Tibial artery (tissue), 4 donors: ENCODE data around the gene TRAF2.

ENCODE experiments used
- DNase-seq, 2 donors: peaks; one replicate each; pipeline ENCODE4 v3.0.0-alpha.2; 2019
- H3K27ac ChIP-seq, 2 donors: fragments of 200-600 bp; sonication (generic) in 1 of 2; 1 replicate in 1 of 2; 2 replicates in 1 of 2; pipeline ENCODE4 v1.5.1; 2018 to 2019; ENCODE audit warnings: mild to moderate bottlenecking in 1 of 2
- H3K27me3 ChIP-seq, 2 donors: fragments of 200-600 bp; sonication (generic) in 1 of 2; one replicate each; pipeline versions ENCODE4 v1.5.1 to v1.6.0; 2016 to 2019
- H3K36me3 ChIP-seq, 3 donors: fragments of 200-600 bp; sonication (generic) in 2 of 3; one replicate each; pipeline ENCODE4 v1.5.1; 2016 to 2019; ENCODE audit warnings: mild to moderate bottlenecking in 2 of 3
- H3K4me1 ChIP-seq, 4 donors: fragments of 200-600 bp; sonication (generic) in 2 of 4; 1 replicate in 3 of 4; 2 replicates in 1 of 4; pipeline ENCODE4 v1.5.1; 2016 to 2019
- H3K4me3 ChIP-seq, 2 donors: fragments of 200-600 bp; sonication (generic) in 1 of 2; 1 replicate in 1 of 2; 2 replicates in 1 of 2; pipeline ENCODE4 v1.5.1; 2018 to 2019; ENCODE audit warnings: mild to moderate bottlenecking in 2 of 2
- H3K9me3 ChIP-seq, 3 donors: fragments of 200-600 bp; sonication (generic) in 1 of 3; one replicate each; pipeline ENCODE4 v1.5.1; 2016 to 2019
- intact Hi-C: fragments of 100-400 bp; cut with DNase I; formaldehyde crosslinking; loops from one replicate; pipeline ENCODE4 v1.15.0; 2023; ENCODE audit warnings: low total_unique reads
- TF ChIP-seq, protein P1 (sequence below), 2 experiments: fragments of 200-600 bp in 1 of 2; fragments of 450-650 bp in 1 of 2; IDR thresholded peaks; one replicate each; pipeline ENCODE4 v1.5.1; 2017 to 2019; ENCODE audit warnings: antibody characterized with exemption in 2 of 2, mild to moderate bottlenecking in 1 of 2, moderate library complexity in 1 of 2

TRAF2 gene

DNA sequence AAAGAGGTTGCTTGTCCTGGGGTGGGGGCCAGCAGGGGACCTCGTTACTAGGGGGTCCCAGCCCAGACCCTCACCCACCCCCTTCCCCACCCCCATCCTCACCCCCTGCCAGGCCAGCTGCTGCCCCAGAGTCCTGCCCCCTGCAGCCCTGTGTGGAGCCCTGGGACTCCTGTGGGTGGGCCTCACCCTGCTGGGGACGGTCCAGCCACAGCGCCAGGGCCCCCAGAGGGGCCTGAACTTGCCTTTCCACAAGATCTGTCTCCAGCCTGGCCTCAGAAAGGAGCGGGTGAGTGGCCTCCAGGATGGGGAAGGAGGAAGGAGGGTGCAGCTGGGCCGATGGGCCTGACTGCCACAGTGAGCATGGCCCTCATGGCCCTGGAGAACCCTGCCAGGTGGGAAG is 83.5 kb downstream of the TRAF2 start:
- Histone ChIP-seq H3K4me1 (peaks cover 0 to 7% (median 1%) of the 10 kb centered on the region in 4 donors), H3K36me3 (no peaks in the 10 kb centered on the region), H3K27ac (no peak overlapping the region), H3K9me3 (no peaks in the 10 kb centered on the region), H3K27me3 (peaks cover 0 to 39% of the 10 kb centered on the region in 2 donors), H3K4me3 (no peak overlapping the region)
- intact Hi-C loops = no loop called here
- TF ChIP-seq, protein P1, sequence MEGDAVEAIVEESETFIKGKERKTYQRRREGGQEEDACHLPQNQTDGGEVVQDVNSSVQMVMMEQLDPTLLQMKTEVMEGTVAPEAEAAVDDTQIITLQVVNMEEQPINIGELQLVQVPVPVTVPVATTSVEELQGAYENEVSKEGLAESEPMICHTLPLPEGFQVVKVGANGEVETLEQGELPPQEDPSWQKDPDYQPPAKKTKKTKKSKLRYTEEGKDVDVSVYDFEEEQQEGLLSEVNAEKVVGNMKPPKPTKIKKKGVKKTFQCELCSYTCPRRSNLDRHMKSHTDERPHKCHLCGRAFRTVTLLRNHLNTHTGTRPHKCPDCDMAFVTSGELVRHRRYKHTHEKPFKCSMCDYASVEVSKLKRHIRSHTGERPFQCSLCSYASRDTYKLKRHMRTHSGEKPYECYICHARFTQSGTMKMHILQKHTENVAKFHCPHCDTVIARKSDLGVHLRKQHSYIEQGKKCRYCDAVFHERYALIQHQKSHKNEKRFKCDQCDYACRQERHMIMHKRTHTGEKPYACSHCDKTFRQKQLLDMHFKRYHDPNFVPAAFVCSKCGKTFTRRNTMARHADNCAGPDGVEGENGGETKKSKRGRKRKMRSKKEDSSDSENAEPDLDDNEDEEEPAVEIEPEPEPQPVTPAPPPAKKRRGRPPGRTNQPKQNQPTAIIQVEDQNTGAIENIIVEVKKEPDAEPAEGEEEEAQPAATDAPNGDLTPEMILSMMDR (IDR thresholded peaks at IDR 0.05) = no peak
- DNase-seq = no peak

DNA sequence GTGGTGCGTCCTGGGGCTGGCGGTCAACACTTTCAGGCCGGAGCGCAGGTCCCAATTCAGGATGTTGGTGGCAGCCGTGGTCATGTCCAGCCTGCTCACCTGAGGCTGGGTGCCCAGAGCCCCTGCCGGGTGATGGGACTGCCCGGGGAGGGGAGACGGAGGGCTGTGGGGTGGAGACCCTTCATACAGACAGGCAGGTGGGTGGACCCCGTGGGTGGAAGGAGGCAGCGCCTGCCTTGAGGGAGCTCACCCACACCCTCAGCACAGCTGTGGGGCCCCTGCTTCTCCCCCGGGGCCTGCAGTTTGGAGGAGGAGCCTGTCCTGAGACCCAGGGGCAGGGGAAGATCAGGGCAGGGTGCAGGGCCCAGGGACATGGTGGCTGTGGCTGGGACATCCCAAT is 84.0 kb downstream of the TRAF2 start:
- TF ChIP-seq, protein P1 (IDR thresholded peaks at IDR 0.05) = no peak
- Histone ChIP-seq H3K9me3 (no peaks in the 10 kb centered on the region), H3K27ac (no peak overlapping the region), H3K4me3 (no peak overlapping the region), H3K27me3 (peaks cover 0 to 39% of the 10 kb centered on the region in 2 donors), H3K36me3 (no peaks in the 10 kb centered on the region), H3K4me1 (peaks cover 0 to 7% (median 1%) of the 10 kb centered on the region in 4 donors)
- intact Hi-C loops = no loop called here
- DNase-seq = no peak

DNA sequence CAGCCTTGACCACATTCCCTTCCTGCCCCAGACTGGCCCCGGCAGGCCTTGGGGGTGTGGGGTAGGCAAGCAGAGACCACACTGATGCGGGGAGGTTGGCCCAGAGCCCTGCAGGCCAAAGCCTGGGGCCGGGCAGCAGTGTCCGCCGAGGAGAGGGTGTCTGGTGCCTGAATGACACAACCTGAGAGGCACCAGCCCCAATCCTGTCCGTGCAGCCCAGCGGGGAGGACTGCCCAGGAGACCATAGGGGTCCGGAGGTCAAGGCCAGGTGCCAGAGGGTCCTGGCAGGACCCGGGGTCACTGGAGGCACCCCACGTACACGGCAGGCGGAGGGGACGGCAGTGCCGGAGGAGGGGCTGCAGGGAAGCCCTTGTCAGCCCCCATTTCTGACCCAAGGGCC is 85.4 kb downstream of the TRAF2 start:
- Histone ChIP-seq H3K9me3 (no peaks in the 10 kb centered on the region), H3K36me3 (no peaks in the 10 kb centered on the region), H3K27ac (no peak overlapping the region), H3K4me1 (peaks cover 0 to 9% (median 2%) of the 10 kb centered on the region in 4 donors), H3K4me3 (no peak overlapping the region), H3K27me3 (peaks cover 0 to 37% of the 10 kb centered on the region in 2 donors)
- TF ChIP-seq, protein P1 (IDR thresholded peaks at IDR 0.05) = no peak
- intact Hi-C loops = no loop called here
- no peak for DNase-seq

DNA sequence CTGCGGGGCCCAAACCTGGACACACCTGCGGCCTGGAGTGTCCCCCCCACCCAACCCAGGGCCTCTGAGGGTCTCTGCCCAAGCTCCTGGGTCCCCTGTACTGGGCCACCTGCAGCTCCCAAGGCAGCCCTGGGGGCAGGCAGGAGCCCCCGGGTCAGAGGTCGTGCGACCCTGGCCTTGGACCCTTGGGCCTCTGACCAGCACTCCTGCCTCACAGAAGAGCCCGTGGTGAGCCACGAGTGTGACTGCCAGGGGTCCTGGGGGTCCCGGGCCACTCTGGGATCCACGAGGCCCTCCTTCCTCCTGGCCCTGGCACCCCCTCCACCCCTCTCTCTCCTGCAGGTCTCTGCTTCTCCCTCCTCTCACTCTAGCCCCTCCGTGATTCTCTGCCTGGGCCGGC is 86.0 kb downstream of the TRAF2 start:
- Histone ChIP-seq H3K4me1 (peaks cover 0 to 9% (median 3%) of the 10 kb centered on the region in 4 donors), H3K36me3 (no peaks in the 10 kb centered on the region), H3K4me3 (no peak overlapping the region), H3K27me3 (peaks cover 0 to 37% of the 10 kb centered on the region in 2 donors), H3K9me3 (no peaks in the 10 kb centered on the region), H3K27ac (no peak overlapping the region)
- intact Hi-C loops = no loop called here
- DNase-seq = no peak
- TF ChIP-seq, protein P1 (IDR thresholded peaks at IDR 0.05) = no peak

DNA sequence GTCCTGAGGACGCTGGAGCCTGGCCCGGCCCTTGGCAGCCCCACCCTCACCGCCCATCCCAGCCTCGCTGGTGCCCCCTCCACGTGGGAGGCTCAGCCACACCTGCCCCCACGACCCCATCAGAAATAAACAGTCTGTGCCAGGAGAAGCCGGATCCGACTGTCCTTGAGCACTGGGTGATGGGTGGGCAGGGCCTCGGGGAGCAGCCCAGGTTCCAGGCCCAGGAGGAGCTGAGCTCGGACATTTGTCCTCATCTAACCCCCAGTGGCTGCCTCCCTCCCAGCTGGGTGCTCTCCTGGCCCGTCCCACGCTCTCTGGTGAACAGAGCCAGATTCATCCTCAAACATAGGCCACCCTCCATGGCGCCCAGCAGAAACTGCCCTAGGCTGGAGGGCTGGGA is 86.4 kb downstream of the TRAF2 start:
- Histone ChIP-seq H3K4me1 (peaks cover 0 to 12% (median 7%) of the 10 kb centered on the region in 4 donors), H3K27me3 (peaks cover 0 to 40% of the 10 kb centered on the region in 2 donors), H3K4me3 (no peak overlapping the region), H3K36me3 (no peaks in the 10 kb centered on the region), H3K9me3 (no peaks in the 10 kb centered on the region), H3K27ac (no peak overlapping the region)
- no peak for DNase-seq
- TF ChIP-seq, protein P1 (IDR thresholded peaks at IDR 0.05) = no peak
- intact Hi-C loops = no loop called here
